ENCODE results near the gene FYCO1. TPM values are rescaled to one million over a fixed set of nuclear protein-coding genes. Genes with fewer than 3 reads are reported as not detected.

FYCO1 gene
- total RNA-seq, 1 experiment from 2014 or later: 10.9 TPM

DNA sequence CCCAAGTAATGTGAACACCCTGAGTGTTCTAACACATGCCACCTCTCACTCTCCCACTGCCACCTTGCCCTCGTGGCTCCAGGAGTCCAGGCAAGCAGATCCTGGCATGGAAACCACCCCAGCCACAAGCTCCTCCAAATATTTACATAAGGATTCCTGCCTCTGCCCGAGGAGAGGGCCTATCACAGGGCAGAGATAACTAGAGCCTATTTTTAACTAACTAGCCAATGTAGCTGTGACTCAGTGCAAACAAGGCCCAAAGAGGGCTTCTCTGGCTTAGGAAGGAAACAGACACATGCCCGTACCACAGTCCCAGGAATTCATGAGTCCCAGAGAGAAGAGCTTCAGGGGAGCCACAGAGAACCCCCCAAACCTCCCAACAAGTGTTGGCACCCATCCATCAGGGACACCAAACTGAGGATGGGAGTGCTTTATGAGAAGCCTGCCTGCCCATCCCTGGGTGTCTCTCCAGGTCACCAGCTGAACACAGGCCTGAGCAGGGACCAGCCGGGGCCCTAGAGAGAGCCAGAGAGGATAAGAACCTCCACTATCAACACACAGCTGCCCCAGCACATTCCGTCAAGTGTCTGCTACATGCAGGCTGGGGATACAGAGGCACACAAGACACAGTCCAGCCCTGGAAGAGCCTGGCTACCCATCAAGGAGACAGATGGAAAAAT is 9.2 kb downstream of the FYCO1 start:
- no peak overlapping the region for H3K4me3 ChIP-seq (ENCODE audit: low read depth, low read length)
- H3K27me3 ChIP-seq (replicated peaks; ENCODE audit: control insufficient read depth, insufficient read depth, low read length): no peaks in the 10 kb centered on the region
- no peaks in the 10 kb centered on the region for H3K36me3 ChIP-seq (ENCODE audit: control insufficient read depth, insufficient read depth, low read length)
- Mint-ChIP-seq H3K4me3 (ENCODE audit: unreplicated experiment) (peak overlapping the region; percentile 10), H3K27me3 (ENCODE audit: insufficient read depth, unreplicated experiment) (no peaks in the 10 kb centered on the region), H3K36me3 (ENCODE audit: insufficient read depth, unreplicated experiment) (no peaks in the 10 kb centered on the region), H3K4me1 (ENCODE audit: low read depth, unreplicated experiment) (peaks cover 27% of the 10 kb centered on the region), H3K9me3 (ENCODE audit: unreplicated experiment) (no peaks in the 10 kb centered on the region), H3K27ac (ENCODE audit: unreplicated experiment) (peak overlapping the region; percentile 79)
- peaks cover 28% of the 10 kb centered on the region for H3K4me1 ChIP-seq
- DNase-seq: peak; percentile 46 to 56
- POLR2A ChIA-PET: no interaction called here
- CTCF ChIA-PET: no interaction called here
- intact Hi-C loops (cut with micrococcal nuclease; ENCODE audit: unreplicated experiment): no loop called here
- no TSS peak for BruUV-seq (replicated peaks)
- no peaks in the 10 kb centered on the region for H3K9me3 ChIP-seq
- TF ChIP-seq, protein P1, sequence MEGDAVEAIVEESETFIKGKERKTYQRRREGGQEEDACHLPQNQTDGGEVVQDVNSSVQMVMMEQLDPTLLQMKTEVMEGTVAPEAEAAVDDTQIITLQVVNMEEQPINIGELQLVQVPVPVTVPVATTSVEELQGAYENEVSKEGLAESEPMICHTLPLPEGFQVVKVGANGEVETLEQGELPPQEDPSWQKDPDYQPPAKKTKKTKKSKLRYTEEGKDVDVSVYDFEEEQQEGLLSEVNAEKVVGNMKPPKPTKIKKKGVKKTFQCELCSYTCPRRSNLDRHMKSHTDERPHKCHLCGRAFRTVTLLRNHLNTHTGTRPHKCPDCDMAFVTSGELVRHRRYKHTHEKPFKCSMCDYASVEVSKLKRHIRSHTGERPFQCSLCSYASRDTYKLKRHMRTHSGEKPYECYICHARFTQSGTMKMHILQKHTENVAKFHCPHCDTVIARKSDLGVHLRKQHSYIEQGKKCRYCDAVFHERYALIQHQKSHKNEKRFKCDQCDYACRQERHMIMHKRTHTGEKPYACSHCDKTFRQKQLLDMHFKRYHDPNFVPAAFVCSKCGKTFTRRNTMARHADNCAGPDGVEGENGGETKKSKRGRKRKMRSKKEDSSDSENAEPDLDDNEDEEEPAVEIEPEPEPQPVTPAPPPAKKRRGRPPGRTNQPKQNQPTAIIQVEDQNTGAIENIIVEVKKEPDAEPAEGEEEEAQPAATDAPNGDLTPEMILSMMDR (IDR thresholded peaks at IDR 0.05; ENCODE audit: insufficient read depth in 1 of 2, low read depth in 1 of 2, low read length in 1 of 2, severe bottlenecking in 1 of 2, unreplicated experiment in 1 of 2): no peak

DNA sequence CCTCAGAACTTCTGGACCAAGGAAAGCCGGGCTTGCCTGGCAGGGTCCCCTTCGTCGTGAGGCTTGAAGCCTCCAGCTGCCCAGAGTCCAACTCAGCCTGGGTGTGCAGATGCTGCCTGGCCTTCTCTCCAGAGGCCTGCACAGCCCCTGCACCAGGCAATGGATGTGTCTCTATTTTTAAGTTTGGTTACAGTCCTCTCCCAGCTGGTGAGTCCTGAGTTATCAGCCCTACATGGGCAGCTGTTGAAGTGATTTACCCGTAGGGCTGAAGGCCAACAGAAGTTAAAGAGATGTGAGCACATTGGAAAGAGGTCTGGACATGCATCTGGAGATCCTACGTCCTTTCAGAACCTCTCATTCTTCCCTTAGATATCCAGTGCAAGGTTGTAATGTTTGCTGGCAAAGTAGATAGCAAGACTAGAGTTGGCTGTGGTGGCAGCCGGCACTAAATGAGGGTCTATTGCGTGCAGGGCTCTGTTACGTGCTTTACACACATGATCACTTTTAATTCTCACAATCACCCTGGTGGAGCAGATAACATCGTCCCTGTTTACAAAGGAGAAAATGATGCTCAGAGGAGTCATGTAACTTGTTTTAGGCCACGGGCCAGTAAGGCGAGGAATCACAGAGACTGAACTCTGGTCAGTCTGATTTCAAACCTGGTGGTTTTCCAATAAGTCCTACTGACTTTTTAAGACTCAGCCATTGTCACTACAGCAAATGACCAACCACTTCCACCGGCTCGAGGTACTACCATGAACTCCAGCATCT is 9.9 kb downstream of the FYCO1 start:
- no peaks in the 10 kb centered on the region for H3K9me3 ChIP-seq
- H3K36me3 ChIP-seq (ENCODE audit: control insufficient read depth, insufficient read depth, low read length): no peaks in the 10 kb centered on the region; the same call in 1 of the 2 replicates
- no peak overlapping the region for H3K4me3 ChIP-seq (ENCODE audit: low read depth, low read length)
- Mint-ChIP-seq H3K4me3 (ENCODE audit: unreplicated experiment) (no peak overlapping the region), H3K9me3 (ENCODE audit: unreplicated experiment) (no peaks in the 10 kb centered on the region), H3K27ac (ENCODE audit: unreplicated experiment) (peak overlapping the region; percentile 79), H3K36me3 (ENCODE audit: insufficient read depth, unreplicated experiment) (peaks cover 5% of the 10 kb centered on the region), H3K27me3 (ENCODE audit: insufficient read depth, unreplicated experiment) (no peaks in the 10 kb centered on the region), H3K4me1 (ENCODE audit: low read depth, unreplicated experiment) (peaks cover 27% of the 10 kb centered on the region)
- no peak for DNase-seq
- TF ChIP-seq, protein P1 (IDR thresholded peaks at IDR 0.05; ENCODE audit: insufficient read depth in 1 of 2, low read depth in 1 of 2, low read length in 1 of 2, severe bottlenecking in 1 of 2, unreplicated experiment in 1 of 2): no peak
- BruUV-seq (replicated peaks): no TSS peak
- H3K4me1 ChIP-seq: peaks cover 28% of the 10 kb centered on the region
- CTCF ChIA-PET: no interaction called here
- POLR2A ChIA-PET: no interaction called here
- intact Hi-C loops (cut with micrococcal nuclease; ENCODE audit: unreplicated experiment): no loop called here
- H3K27me3 ChIP-seq (replicated peaks; ENCODE audit: control insufficient read depth, insufficient read depth, low read length): no peaks in the 10 kb centered on the region

DNA sequence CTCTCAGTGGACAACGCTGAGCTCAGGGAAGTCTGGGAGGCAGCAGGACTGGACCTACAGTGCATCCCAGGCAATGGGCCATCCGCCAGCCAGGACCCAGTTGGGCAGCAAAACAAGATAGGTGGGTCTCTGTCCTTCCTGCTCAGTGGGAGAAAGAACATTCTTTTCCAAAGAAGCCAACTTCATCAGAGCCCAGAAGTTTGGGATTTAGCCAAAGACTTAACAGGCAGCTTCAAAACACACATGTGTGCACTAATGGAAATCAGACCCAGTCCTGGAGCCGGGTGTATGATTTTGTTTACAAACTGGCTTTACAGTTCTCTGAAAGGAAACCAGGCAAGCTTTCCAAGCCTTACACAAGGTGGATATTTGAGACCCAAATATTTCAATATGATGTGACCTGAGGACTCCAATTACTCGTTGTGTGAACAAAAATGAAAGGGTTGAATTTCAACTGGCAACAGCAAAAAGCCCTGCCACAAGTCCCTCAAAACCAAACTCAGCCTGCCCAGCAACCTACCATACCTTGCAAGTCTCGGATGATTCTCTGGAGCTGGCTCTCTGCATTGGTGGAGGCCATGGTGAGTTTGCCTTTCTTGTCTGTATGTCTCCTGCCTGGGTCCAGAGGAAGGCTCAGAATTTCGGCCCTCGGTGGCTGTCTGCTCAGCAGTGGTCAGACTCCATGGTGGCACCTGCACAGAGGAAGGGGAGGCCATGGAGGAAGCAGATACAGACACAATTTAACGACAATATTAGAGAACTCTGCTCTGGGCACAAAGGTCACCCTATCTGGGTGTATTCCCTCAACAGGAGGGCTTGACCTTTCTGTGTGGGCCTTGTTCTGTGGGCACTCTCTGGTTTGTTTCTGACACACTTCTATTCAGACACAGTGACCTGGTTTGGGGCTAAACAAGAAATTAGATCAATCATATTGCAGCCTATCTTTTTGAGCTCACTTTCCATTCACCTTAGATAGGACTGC is 11.0 kb downstream of the FYCO1 start:
- Mint-ChIP-seq H3K4me3 (ENCODE audit: unreplicated experiment) (no peak overlapping the region), H3K36me3 (ENCODE audit: insufficient read depth, unreplicated experiment) (peaks cover 11% of the 10 kb centered on the region), H3K4me1 (ENCODE audit: low read depth, unreplicated experiment) (peaks cover 27% of the 10 kb centered on the region), H3K9me3 (ENCODE audit: unreplicated experiment) (no peaks in the 10 kb centered on the region), H3K27me3 (ENCODE audit: insufficient read depth, unreplicated experiment) (no peaks in the 10 kb centered on the region), H3K27ac (ENCODE audit: unreplicated experiment) (no peak overlapping the region)
- Histone ChIP-seq H3K4me1 (peaks cover 28% of the 10 kb centered on the region), H3K36me3 (ENCODE audit: control insufficient read depth, insufficient read depth, low read length) (no peaks in the 10 kb centered on the region; the same call in 1 of the 2 replicates), H3K4me3 (ENCODE audit: low read depth, low read length) (no peak overlapping the region), H3K27me3 (replicated peaks; ENCODE audit: control insufficient read depth, insufficient read depth, low read length) (no peaks in the 10 kb centered on the region), H3K9me3 (no peaks in the 10 kb centered on the region)
- no TSS peak for BruUV-seq (replicated peaks)
- no peak for DNase-seq
- intact Hi-C loops (cut with micrococcal nuclease; ENCODE audit: unreplicated experiment): no loop called here
- ChIA-PET POLR2A (no interaction called here), CTCF (interaction anchor here (1.6 kb wide), 1 partner anchor 46 kb away, joined by 5 read pairs; no protein-coding TSS in a partner anchor)
- TF ChIP-seq, protein P1 (IDR thresholded peaks at IDR 0.05; ENCODE audit: insufficient read depth in 1 of 2, low read depth in 1 of 2, low read length in 1 of 2, severe bottlenecking in 1 of 2, unreplicated experiment in 1 of 2): no peak
